MM.1S (cell line): ENCODE measurements around the gene ETV6.

Experiments
- DNase-seq: peaks from one replicate; pipeline ENCODE4 v3.0.0-alpha.2; 2015
- H2AFZ ChIP-seq: fragments of 300-600 bp; sonication (generic); 2 replicates; pipeline ENCODE4 v1.6.0; 2016; ENCODE audit warnings: antibody characterized with exemption, low read length
- H3F3A ChIP-seq: fragments of 300-600 bp; sonication (generic); 2 replicates; pipeline ENCODE4 v1.6.1; 2016; ENCODE audit warnings: mild to moderate bottlenecking, antibody characterized with exemption, low read length, moderate library complexity, mixed read lengths; ENCODE audit not compliant: insufficient read depth
- H3K27ac ChIP-seq: fragments of 300-600 bp; sonication (generic); 2 replicates; pipeline ENCODE4 v1.5.1; 2016; ENCODE audit warnings: mild to moderate bottlenecking, low read length
- H3K27me3 ChIP-seq: fragments of 300-600 bp; sonication (generic); replicated peaks from 2 replicates; pipeline ENCODE4 v1.6.0; 2016; ENCODE audit warnings: low read length; ENCODE audit not compliant: insufficient read depth
- H3K36me3 ChIP-seq: fragments of 300-600 bp; sonication (generic); replicated peaks from 2 replicates; pipeline ENCODE4 v1.6.1; 2016; ENCODE audit warnings: mild to moderate bottlenecking, low read length, mixed read lengths; ENCODE audit not compliant: insufficient read depth
- H3K4me1 ChIP-seq: fragments of 300-600 bp; sonication (generic); 2 replicates; pipeline ENCODE4 v1.6.1; 2016; ENCODE audit warnings: low read length, mixed read lengths
- H3K4me2 ChIP-seq: fragments of 300-600 bp; sonication (generic); 2 replicates; pipeline ENCODE4 v1.6.0; 2016; ENCODE audit warnings: low read depth, low read length
- H3K4me3 ChIP-seq: fragments of 300-600 bp; sonication (generic); 2 replicates; pipeline ENCODE4 v1.5.1; 2016; ENCODE audit warnings: low read length, mixed read lengths
- H3K79me2 ChIP-seq: fragments of 300-600 bp; sonication (generic); 2 replicates; pipeline ENCODE4 v1.6.1; 2016; ENCODE audit warnings: mixed run types, low read length, mixed read lengths
- H3K9ac ChIP-seq: fragments of 300-600 bp; sonication (generic); 2 replicates; pipeline ENCODE4 v1.6.1; 2016; ENCODE audit warnings: low read length, mixed read lengths
- H3K9me2 ChIP-seq: fragments of 300-600 bp; sonication (generic); replicated peaks from 2 replicates; pipeline ENCODE4 v1.6.1; 2016; ENCODE audit warnings: mild to moderate bottlenecking, low read length, mixed read lengths; ENCODE audit not compliant: insufficient read depth
- H3K9me3 ChIP-seq: fragments of 300-600 bp; sonication (generic); replicated peaks from 2 replicates; pipeline ENCODE4 v1.6.1; 2016; ENCODE audit warnings: mild to moderate bottlenecking, low read length, mixed read lengths; ENCODE audit not compliant: insufficient read depth
- H4K20me1 ChIP-seq: fragments of 300-600 bp; sonication (generic); 2 replicates; pipeline ENCODE4 v1.6.1; 2016; ENCODE audit warnings: mild to moderate bottlenecking, low read length, moderate library complexity, mixed read lengths; ENCODE audit not compliant: insufficient read depth
- CTCF ChIP-seq: fragments of 300-600 bp; sonication (generic); IDR thresholded peaks from 2 replicates; pipeline ENCODE4 v1.5.1; 2016; ENCODE audit warnings: antibody characterized with exemption, low read length, mixed read lengths
- EZH2 ChIP-seq: fragments of 300-600 bp; sonication (generic); optimal IDR thresholded peaks from 2 replicates; pipeline ENCODE3; 2017; ENCODE audit warnings: low read depth, mild to moderate bottlenecking, antibody characterized with exemption, low read length, mixed read lengths
- EZH2phosphoT487 ChIP-seq: fragments of 300-600 bp; sonication (generic); IDR thresholded peaks from 2 replicates; pipeline ENCODE4 v1.6.1; 2018; ENCODE audit warnings: antibody characterized with exemption, low read length

Gene ETV6

GRCh38 chr12:11863988-11864387, 214.5 kb downstream of the ETV6 start:
- no peak for DNase-seq
- Histone ChIP-seq H3K36me3 (no peaks in the 10 kb centered on the region), H3K4me1 (no peaks in the 10 kb centered on the region), H3K27ac (no peak overlapping the region), H3K9me3 (no peaks in the 10 kb centered on the region), H3K79me2 (no peaks in the 10 kb centered on the region), H3K4me2 (no peak overlapping the region), H3K4me3 (no peak overlapping the region), H3K27me3 (no peaks in the 10 kb centered on the region), H3K9me2 (no peaks in the 10 kb centered on the region), H4K20me1 (no peaks in the 10 kb centered on the region), H3K9ac (no peak overlapping the region), H3F3A (no peaks in the 10 kb centered on the region), H2AFZ (no peak overlapping the region)
- TF ChIP-seq EZH2phosphoT487: no peak
- no peak for TF ChIP-seq EZH2
- no peak for TF ChIP-seq CTCF

GRCh38 chr12:11865824-11866223, 216.3 kb downstream of the ETV6 start:
- no peaks in the 10 kb centered on the region for H3F3A ChIP-seq
- no peak for DNase-seq
- no peak overlapping the region for H3K9ac ChIP-seq
- TF ChIP-seq CTCF (no peak), EZH2 (no peak), EZH2phosphoT487 (no peak)
- H3K79me2 ChIP-seq: no peaks in the 10 kb centered on the region
- no peaks in the 10 kb centered on the region for H3K9me2 ChIP-seq
- H3K4me2 ChIP-seq: no peak overlapping the region
- H3K36me3 ChIP-seq: no peaks in the 10 kb centered on the region
- H3K9me3 ChIP-seq: no peaks in the 10 kb centered on the region
- H3K4me3 ChIP-seq: no peak overlapping the region
- H3K4me1 ChIP-seq: no peaks in the 10 kb centered on the region
- H3K27ac ChIP-seq: no peak overlapping the region
- no peak overlapping the region for H2AFZ ChIP-seq
- H4K20me1 ChIP-seq: no peaks in the 10 kb centered on the region
- no peaks in the 10 kb centered on the region for H3K27me3 ChIP-seq

GRCh38 chr12:11868027-11868426, 218.6 kb downstream of the ETV6 start:
- Histone ChIP-seq H3K4me3 (no peak overlapping the region), H3K4me2 (no peak overlapping the region), H3F3A (no peaks in the 10 kb centered on the region), H3K9me3 (no peaks in the 10 kb centered on the region), H4K20me1 (no peaks in the 10 kb centered on the region), H2AFZ (no peak overlapping the region), H3K79me2 (no peaks in the 10 kb centered on the region), H3K9me2 (no peaks in the 10 kb centered on the region), H3K27ac (no peak overlapping the region), H3K36me3 (no peaks in the 10 kb centered on the region), H3K9ac (no peak overlapping the region), H3K27me3 (no peaks in the 10 kb centered on the region), H3K4me1 (no peaks in the 10 kb centered on the region)
- TF ChIP-seq EZH2: no peak
- TF ChIP-seq EZH2phosphoT487: no peak
- TF ChIP-seq CTCF: no peak
- no peak for DNase-seq

- Histone ChIP-seq H3K9ac (no peak overlapping the region), H3K9me3 (no peaks in the 10 kb centered on the region), H4K20me1 (no peaks in the 10 kb centered on the region), H3K79me2 (no peaks in the 10 kb centered on the region), H3K27me3 (no peaks in the 10 kb centered on the region), H3K4me1 (no peaks in the 10 kb centered on the region), H3K9me2 (no peaks in the 10 kb centered on the region), H3K4me3 (no peak overlapping the region), H3F3A (no peaks in the 10 kb centered on the region), H3K27ac (no peak overlapping the region), H3K4me2 (no peak overlapping the region), H2AFZ (no peak overlapping the region), H3K36me3 (no peaks in the 10 kb centered on the region)
- no peak for TF ChIP-seq EZH2
- TF ChIP-seq EZH2phosphoT487: no peak
- TF ChIP-seq CTCF: no peak
- DNase-seq: no peak
Observed at GRCh38 chr12:11869406-11869805, 219.9 kb downstream of the ETV6 start.
